Measurements from ENCODE around the gene TEDDM1.
"Not testable (repeated sequence)": the region's sequence is repeated elsewhere in the genome, so short reads cannot be mapped to it uniquely, and the experiment has no call there.

The TEDDM1 gene

GRCh38 chr1:182405578-182405977 lies 5.1 kb upstream of the TEDDM1 start:
- DNase-seq: no peak

GRCh38 chr1:182404781-182405180 lies 4.3 kb upstream of the TEDDM1 start:
- no peak for DNase-seq

GRCh38 chr1:182397653-182398393 lies 2.6 kb downstream of the TEDDM1 start:
- DNase-seq: no peak

GRCh38 chr1:182395906-182396305 lies 4.6 kb downstream of the TEDDM1 start:
- no peak for DNase-seq

- DNase-seq: no peak
Measured at GRCh38 chr1:182394055-182394775, 6.3 kb downstream of the TEDDM1 start.

GRCh38 chr1:182392050-182393028 lies 8.1 kb downstream of the TEDDM1 start:
- peak; percentile 5 for DNase-seq

- peak; percentile 31 for DNase-seq
Measured at GRCh38 chr1:182391362-182392049, 9.0 kb downstream of the TEDDM1 start, which contains the start of gene GLUL. TSS of gene GLUL (minus strand) at chr1:182391790. CDS start at chr1:182388737, 3,053 bp downstream.

GRCh38 chr1:182391028-182391361 lies 9.5 kb downstream of the TEDDM1 start:
- peak; percentile 4 for DNase-seq

GRCh38 chr1:182389619-182390047 lies 10.8 kb downstream of the TEDDM1 start:
- no peak for DNase-seq

GRCh38 chr1:182388392-182389134 lies 11.9 kb downstream of the TEDDM1 start:
- DNase-seq: no peak

- no peak for DNase-seq
Measured at GRCh38 chr1:182387566-182387965, 12.9 kb downstream of the TEDDM1 start.

GRCh38 chr1:182386980-182387379 lies 13.5 kb downstream of the TEDDM1 start:
- no peak for DNase-seq

GRCh38 chr1:182385885-182386853 lies 14.3 kb downstream of the TEDDM1 start:
- DNase-seq: no peak

GRCh38 chr1:182384387-182384960 lies 16.0 kb downstream of the TEDDM1 start:
- DNase-seq: no peak

- no peak for DNase-seq
Measured at GRCh38 chr1:182383934-182384333, 16.5 kb downstream of the TEDDM1 start.

- no peak for DNase-seq
Measured at GRCh38 chr1:182383037-182383661, 17.3 kb downstream of the TEDDM1 start.

- no peak for DNase-seq
Measured at GRCh38 chr1:182381962-182382819, 18.3 kb downstream of the TEDDM1 start.

GRCh38 chr1:182380199-182380598 lies 20.3 kb downstream of the TEDDM1 start:
- no peak for DNase-seq

- DNase-seq: not testable (repeated sequence)
Measured at GRCh38 chr1:182379781-182380180, 20.7 kb downstream of the TEDDM1 start.

Measured in effector CD4-positive, alpha-beta T cell (primary cell).